ENCODE measurements around the gene TBCC.
"Not testable (repeated sequence)": the region's sequence is repeated elsewhere in the genome, so short reads cannot be mapped to it uniquely, and the experiment has no call there.

Gene TBCC

GRCh38 chr6:42745640-42746462, at the start of gene TBCC:
Gene TBCC (minus strand): TSS chr6:42746103. CDS start chr6:42746073, 30 bp downstream.
- peak; percentile 99 for DNase-seq

GRCh38 chr6:42795651-42796050, 49.7 kb upstream of the TBCC start:
- DNase-seq: no peak

GRCh38 chr6:42791706-42792320, 45.9 kb upstream of the TBCC start:
- DNase-seq: no peak

GRCh38 chr6:42790549-42791181, 44.8 kb upstream of the TBCC start:
- no peak for DNase-seq

GRCh38 chr6:42788671-42789070, 42.8 kb upstream of the TBCC start:
- no peak for DNase-seq

- DNase-seq: no peak
Measured at GRCh38 chr6:42787063-42787472, 41.2 kb upstream of the TBCC start.

GRCh38 chr6:42786525-42786985, 40.7 kb upstream of the TBCC start:
- DNase-seq: no peak

GRCh38 chr6:42784717-42785498, 39.0 kb upstream of the TBCC start:
- no peak for DNase-seq

GRCh38 chr6:42783876-42784642, 38.2 kb upstream of the TBCC start:
- no peak for DNase-seq

- peak; percentile 90 for DNase-seq
Measured at GRCh38 chr6:42783177-42783875, 37.4 kb upstream of the TBCC start.

- DNase-seq: peak; percentile 95
Measured at GRCh38 chr6:42782689-42783176, 36.8 kb upstream of the TBCC start.

GRCh38 chr6:42781796-42782688, 36.1 kb upstream of the TBCC start, which contains the start of gene BICRAL:
Gene BICRAL (plus strand): TSS chr6:42782052. CDS start chr6:42822023, 39,971 bp downstream.
- peak; percentile 93 for DNase-seq

GRCh38 chr6:42781546-42781795, 35.6 kb upstream of the TBCC start:
- peak; percentile 65 for DNase-seq

GRCh38 chr6:42779521-42779920, 33.6 kb upstream of the TBCC start:
- DNase-seq: no peak

- peak; percentile 84 for DNase-seq
Measured at GRCh38 chr6:42778122-42778521, 32.2 kb upstream of the TBCC start.

- peak; percentile 65 for DNase-seq
Measured at GRCh38 chr6:42777126-42777822, 31.4 kb upstream of the TBCC start.

GRCh38 chr6:42774821-42775487, 29.1 kb upstream of the TBCC start:
- DNase-seq: not testable (repeated sequence)

GRCh38 chr6:42774201-42774600, 28.3 kb upstream of the TBCC start:
- no peak for DNase-seq

- no peak for DNase-seq
Measured at GRCh38 chr6:42771741-42772100, 25.8 kb upstream of the TBCC start.

Measured in eye (tissue), 1 donor.